ENCODE data around the gene YPEL2.

Gene YPEL2

DNA sequence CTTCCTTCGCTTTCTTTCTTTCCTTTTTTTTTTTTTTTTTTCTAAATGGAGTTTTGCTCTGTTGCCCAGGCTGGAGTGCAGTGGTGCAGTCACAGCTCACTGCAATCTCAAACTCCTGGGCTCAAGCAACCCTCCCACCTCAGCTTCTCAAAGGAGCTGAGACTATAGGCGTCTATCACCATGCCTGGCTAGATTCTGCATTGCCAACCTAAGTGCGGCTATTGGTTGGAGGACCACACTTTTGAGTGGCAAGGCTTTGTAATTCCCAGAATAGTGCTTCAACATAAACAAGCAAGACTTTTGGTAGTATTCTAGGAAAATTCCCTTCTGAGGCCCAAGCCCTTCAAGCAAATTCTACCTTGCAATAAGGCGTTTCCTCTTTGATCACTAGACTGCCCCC, 107.8 kb downstream of the YPEL2 start:
- no peak for TF ChIP-seq ZFX (IDR thresholded peaks at IDR 0.05)
- H3K27ac ChIP-seq: no peak overlapping the region

DNA sequence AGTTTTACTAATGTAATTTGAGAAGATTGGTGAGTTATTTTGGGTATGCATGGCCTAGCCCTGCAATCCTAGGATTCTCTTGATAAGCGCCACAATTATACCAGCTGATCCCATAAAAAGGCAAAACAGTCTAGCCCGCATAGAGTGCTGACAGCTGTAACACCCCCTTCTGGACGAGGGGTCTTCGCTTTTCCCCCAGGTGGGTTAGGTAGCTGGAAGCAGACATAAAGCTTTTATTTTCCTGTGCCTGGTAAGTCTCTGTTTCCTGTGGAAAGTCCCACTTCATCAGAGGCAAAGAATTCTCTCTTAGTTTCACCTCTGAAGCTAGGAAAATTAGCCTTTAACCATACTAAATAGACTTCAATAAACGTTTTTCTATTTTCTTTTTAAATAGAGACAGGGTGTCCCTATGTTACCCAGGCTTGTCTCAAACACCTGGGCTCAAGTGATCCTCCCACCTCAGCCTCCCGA, 108.3 kb downstream of the YPEL2 start:
- TF ChIP-seq, protein P1, sequence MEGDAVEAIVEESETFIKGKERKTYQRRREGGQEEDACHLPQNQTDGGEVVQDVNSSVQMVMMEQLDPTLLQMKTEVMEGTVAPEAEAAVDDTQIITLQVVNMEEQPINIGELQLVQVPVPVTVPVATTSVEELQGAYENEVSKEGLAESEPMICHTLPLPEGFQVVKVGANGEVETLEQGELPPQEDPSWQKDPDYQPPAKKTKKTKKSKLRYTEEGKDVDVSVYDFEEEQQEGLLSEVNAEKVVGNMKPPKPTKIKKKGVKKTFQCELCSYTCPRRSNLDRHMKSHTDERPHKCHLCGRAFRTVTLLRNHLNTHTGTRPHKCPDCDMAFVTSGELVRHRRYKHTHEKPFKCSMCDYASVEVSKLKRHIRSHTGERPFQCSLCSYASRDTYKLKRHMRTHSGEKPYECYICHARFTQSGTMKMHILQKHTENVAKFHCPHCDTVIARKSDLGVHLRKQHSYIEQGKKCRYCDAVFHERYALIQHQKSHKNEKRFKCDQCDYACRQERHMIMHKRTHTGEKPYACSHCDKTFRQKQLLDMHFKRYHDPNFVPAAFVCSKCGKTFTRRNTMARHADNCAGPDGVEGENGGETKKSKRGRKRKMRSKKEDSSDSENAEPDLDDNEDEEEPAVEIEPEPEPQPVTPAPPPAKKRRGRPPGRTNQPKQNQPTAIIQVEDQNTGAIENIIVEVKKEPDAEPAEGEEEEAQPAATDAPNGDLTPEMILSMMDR (conservative IDR thresholded peaks at IDR 0.05): no peak
- TF ChIP-seq ZFX (IDR thresholded peaks at IDR 0.05): no peak
- H3K27ac ChIP-seq: peak overlapping the region; percentile 16

DNA sequence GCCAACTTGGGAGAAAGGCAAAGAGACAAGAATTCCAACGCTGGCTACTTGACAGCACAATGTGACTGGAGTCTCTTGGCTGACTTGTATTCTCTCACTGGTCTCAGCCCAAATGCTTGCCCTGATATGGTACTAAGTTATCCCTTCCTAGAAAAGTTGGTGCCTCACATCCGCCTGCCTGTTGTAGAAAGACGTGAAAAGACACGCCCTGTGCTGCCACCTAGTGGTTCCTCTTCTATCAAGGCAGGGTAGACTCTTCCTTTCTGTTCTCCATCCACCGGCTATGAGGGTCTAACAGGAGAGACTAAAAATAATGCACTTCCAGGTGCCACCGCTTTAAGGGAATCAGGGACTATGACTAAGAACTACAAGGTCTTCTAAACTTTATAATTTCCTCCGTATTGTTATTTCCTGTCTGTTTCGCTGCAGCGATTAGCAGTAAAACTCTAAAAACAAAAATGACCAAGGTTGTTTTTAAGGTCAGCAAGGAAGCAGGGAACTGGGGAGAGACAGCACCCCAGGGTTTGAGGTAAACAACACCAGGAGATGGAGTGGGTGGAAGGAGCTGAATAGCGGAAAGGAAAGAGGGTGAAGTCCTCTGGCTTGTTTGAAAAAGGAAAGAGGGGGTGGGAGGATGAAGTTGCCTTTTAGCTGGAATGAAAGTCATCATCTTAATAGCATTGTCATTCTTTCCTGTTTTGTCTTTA, 109.5 kb downstream of the YPEL2 start:
- TF ChIP-seq, protein P1 (conservative IDR thresholded peaks at IDR 0.05): peak; percentile 91
- no peak for TF ChIP-seq ZFX (IDR thresholded peaks at IDR 0.05)
- H3K27ac ChIP-seq: no peak overlapping the region; the same call in 1 of the 2 replicates

DNA sequence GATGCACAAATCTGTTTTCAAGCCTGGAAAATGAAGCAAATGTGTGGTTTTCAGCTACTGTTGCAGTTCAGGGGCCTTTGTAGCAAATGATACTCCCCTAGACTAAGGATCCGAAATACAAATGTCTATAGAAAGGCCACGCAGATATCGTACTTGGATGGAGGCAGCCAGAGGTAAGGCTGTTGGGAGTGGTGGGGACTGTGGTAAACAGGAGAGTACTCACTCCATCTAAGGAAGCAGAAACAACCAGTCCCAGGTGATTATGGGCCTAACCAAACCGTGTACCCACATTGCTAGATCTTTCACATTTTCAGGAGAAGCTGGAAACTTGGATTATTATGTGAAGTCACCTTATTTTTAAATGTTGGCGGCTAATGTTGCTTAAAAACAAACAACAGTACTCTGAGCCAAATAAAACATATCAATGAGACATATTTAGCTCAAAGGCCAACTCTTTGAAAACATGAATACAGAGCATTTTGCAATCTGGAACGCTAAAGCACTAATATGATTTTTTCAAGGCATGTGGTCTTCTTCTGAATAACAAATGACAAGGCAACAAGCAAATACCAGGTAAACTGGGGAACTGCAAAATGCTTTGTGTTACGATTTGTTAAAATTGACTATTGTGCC, 110.1 kb downstream of the YPEL2 start:
- H3K27ac ChIP-seq: no peak overlapping the region
- TF ChIP-seq ZFX (IDR thresholded peaks at IDR 0.05): no peak
- TF ChIP-seq, protein P1 (conservative IDR thresholded peaks at IDR 0.05): no peak

DNA sequence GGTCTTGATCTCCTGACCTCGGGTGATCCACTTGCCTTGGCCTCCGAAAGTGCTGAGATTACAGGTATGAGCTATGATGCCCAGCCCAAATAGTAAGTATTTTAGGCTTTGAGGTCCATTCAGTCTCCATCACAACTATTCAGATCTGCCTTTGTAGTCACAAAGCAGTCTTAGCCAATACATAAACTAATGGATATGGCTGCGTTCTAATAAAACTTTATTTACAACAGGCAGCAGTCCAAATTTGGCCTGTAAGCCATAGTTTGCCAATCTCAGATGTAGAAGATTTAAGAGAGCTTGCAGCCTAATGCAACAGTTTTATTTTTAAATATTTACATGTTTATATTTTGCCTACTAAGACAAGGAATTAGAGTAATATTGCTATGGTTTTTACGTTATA, 111.7 kb downstream of the YPEL2 start:
- H3K27ac ChIP-seq: no peak overlapping the region
- TF ChIP-seq ZFX (IDR thresholded peaks at IDR 0.05): no peak
- TF ChIP-seq, protein P1 (conservative IDR thresholded peaks at IDR 0.05): no peak
